A673 (cell line): ENCODE data around the gene PIGB. TPM values are rescaled to one million over a fixed set of nuclear protein-coding genes. Genes with fewer than 3 reads are reported as not detected.

Experiments used
- BruUV-seq: library from RNA; stranded (reverse); fragments of 400-500 nt; replicated peaks from 2 replicates; lab custom pipeline; 2021; lab: Mats Ljungman, UMichigan
- CTCF ChIA-PET: fragments of 300-600 bp; sonication (Branson Sonifier 250); formaldehyde crosslinking; loops from one replicate; lab custom pipeline; 2022; ENCODE audit warnings: antibody characterized with exemption; lab: Charles Lee
- POLR2A ChIA-PET: fragments of 300-600 bp; sonication (Branson Sonifier 250); formaldehyde crosslinking; loops from one replicate; lab custom pipeline; 2022; ENCODE audit warnings: antibody characterized with exemption; ENCODE audit not compliant: low non-redundant PET; lab: Charles Lee
- DNase-seq: peaks from one replicate; pipeline ENCODE4 v3.0.0-alpha.2; 2015; ENCODE audit warnings: low spot score
- H3K27ac ChIP-seq: fragments of 200-600 bp; sonication (generic); 2 replicates; pipeline ENCODE4 v1.5.1; 2016; ENCODE audit warnings: mixed run types, low read depth, mild to moderate bottlenecking, mixed read lengths, antibody characterized with exemption, low read length; ENCODE audit not compliant: poor library complexity, severe bottlenecking
- H3K27me3 ChIP-seq: fragments of 200-600 bp; sonication (generic); replicated peaks from 2 replicates; pipeline ENCODE4 v1.6.1; 2017; ENCODE audit warnings: mixed run types, low read depth, mild to moderate bottlenecking, mixed read lengths, antibody characterized with exemption, low read length; ENCODE audit not compliant: insufficient read depth, poor library complexity
- H3K36me3 ChIP-seq: fragments of 200-600 bp; sonication (generic); 2 replicates; pipeline ENCODE4 v1.6.1; 2016; ENCODE audit warnings: mixed run types, mild to moderate bottlenecking, mixed read lengths, antibody characterized with exemption, low read length; ENCODE audit not compliant: insufficient read depth, poor library complexity, severe bottlenecking
- H3K4me1 ChIP-seq: fragments of 200-600 bp; sonication (generic); 2 replicates; pipeline ENCODE4 v1.6.1; 2017; ENCODE audit warnings: mixed run types, mild to moderate bottlenecking, mixed read lengths, antibody characterized with exemption, low read length; ENCODE audit not compliant: insufficient read depth, poor library complexity, severe bottlenecking
- H3K4me3 ChIP-seq: fragments of 200-600 bp; sonication (generic); 2 replicates; pipeline ENCODE4 v1.5.1; 2016; ENCODE audit warnings: low read depth, mixed run types, mild to moderate bottlenecking, mixed read lengths, low read length; ENCODE audit not compliant: poor library complexity, severe bottlenecking
- H3K9me3 ChIP-seq: fragments of 200-600 bp; sonication (generic); 2 replicates; pipeline ENCODE4 v1.6.1; 2016; ENCODE audit warnings: mixed run types, low read depth, mild to moderate bottlenecking, mixed read lengths, antibody characterized with exemption, low read length; ENCODE audit not compliant: poor library complexity, severe bottlenecking
- CTCF ChIP-seq: fragments of 300-800, 200-600 bp; sonication (generic); conservative IDR thresholded peaks from 2 replicates; pipeline ENCODE4 v1.5.1; 2017; ENCODE audit warnings: low read depth, mild to moderate bottlenecking, antibody characterized with exemption, low read length, moderate library complexity, mixed read lengths
- EZH2 ChIP-seq: fragments of 200-600 bp; sonication (generic); IDR thresholded peaks from 2 replicates; pipeline ENCODE4 v1.6.1; 2017; ENCODE audit warnings: borderline replicate concordance, low read depth, mild to moderate bottlenecking, mixed read lengths, antibody characterized with exemption, low read length; ENCODE audit not compliant: poor library complexity, severe bottlenecking
- intact Hi-C: fragments of 100-400 bp; cut with micrococcal nuclease; formaldehyde crosslinking; loops from one replicate; pipeline ENCODE4 v1.10.0; 2022; ENCODE audit not compliant: unreplicated experiment
- total RNA-seq: library from RNA; stranded (reverse); gene quantifications from 2 replicates; pipeline ENCODE4 v1.2.3, GENCODE V29; 2021

Gene PIGB
- total RNA-seq, 1 experiment from 2014 or later, result 8.3 TPM

DNA sequence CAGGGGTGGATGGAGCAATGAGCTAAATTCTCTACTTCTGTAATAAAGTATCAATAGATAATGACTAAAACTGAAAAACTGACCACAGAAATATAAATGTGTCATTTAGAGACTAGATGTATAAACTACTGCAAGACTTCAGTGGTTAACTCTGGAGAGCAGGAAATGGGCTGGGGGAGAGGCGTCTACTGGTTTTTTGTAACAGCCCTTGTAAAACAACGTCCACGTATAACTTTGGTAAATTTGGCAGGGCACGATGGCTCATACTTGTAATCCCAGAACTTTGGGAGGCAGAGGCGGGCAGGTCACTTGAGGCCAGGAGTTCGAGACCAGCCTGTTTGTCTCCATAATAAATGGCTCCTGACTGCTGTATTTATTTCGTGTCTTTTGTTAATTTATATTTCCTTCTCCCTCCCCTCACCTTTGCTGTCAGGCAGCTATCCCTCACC is 41.9 kb upstream of the PIGB start:
- no peak for DNase-seq
- CTCF ChIA-PET, result no interaction called here
- POLR2A ChIA-PET, result no interaction called here
- TF ChIP-seq EZH2 (no peak), CTCF (no peak)
- Histone ChIP-seq H3K27me3 (no peaks in the 10 kb centered on the region), H3K27ac (no peak overlapping the region), H3K36me3 (no peaks in the 10 kb centered on the region), H3K4me3 (no peak overlapping the region), H3K4me1 (no peaks in the 10 kb centered on the region), H3K9me3 (no peaks in the 10 kb centered on the region)
- no TSS peak for BruUV-seq
- intact Hi-C loops, result no loop called here

- ChIA-PET POLR2A (no interaction called here), CTCF (no interaction called here)
- no peak for TF ChIP-seq EZH2
- no peak for TF ChIP-seq CTCF
- Histone ChIP-seq H3K4me1 (no peaks in the 10 kb centered on the region), H3K27me3 (no peaks in the 10 kb centered on the region), H3K27ac (no peak overlapping the region), H3K9me3 (no peaks in the 10 kb centered on the region), H3K4me3 (no peak overlapping the region), H3K36me3 (no peaks in the 10 kb centered on the region)
- no TSS peak for BruUV-seq
- DNase-seq, result no peak
- intact Hi-C loops, result no loop called here
Measured at GRCh38 chr15:55277715-55278114, 41.3 kb upstream of the PIGB start.

- TF ChIP-seq EZH2 (no peak), CTCF (no peak)
- DNase-seq, result no peak
- no peaks in the 10 kb centered on the region for H3K9me3 ChIP-seq
- H3K4me3 ChIP-seq, result no peak overlapping the region
- intact Hi-C loops, result no loop called here
- H3K36me3 ChIP-seq, result no peaks in the 10 kb centered on the region
- no peaks in the 10 kb centered on the region for H3K27me3 ChIP-seq
- ChIA-PET POLR2A (no interaction called here), CTCF (no interaction called here)
- H3K4me1 ChIP-seq, result no peaks in the 10 kb centered on the region
- H3K27ac ChIP-seq, result no peak overlapping the region
- no TSS peak for BruUV-seq
Measured at GRCh38 chr15:55279100-55279745, 39.8 kb upstream of the PIGB start.
